Tibial artery (tissue), 4 donors: ENCODE results near the gene DCXR.
"Not testable (repeated sequence)": the region's sequence is repeated elsewhere in the genome, so short reads cannot be mapped to it uniquely, and the experiment has no call there.

Experiments
- DNase-seq, 2 donors: peaks; one replicate each; pipeline ENCODE4 v3.0.0-alpha.2; 2019
- H3K27ac ChIP-seq, 2 donors: fragments of 200-600 bp; sonication (generic) in 1 of 2; 1 replicate in 1 of 2; 2 replicates in 1 of 2; pipeline ENCODE4 v1.5.1; 2018 to 2019; ENCODE audit warnings: mild to moderate bottlenecking in 1 of 2
- H3K27me3 ChIP-seq, 2 donors: fragments of 200-600 bp; sonication (generic) in 1 of 2; one replicate each; pipeline versions ENCODE4 v1.5.1 to v1.6.0; 2016 to 2019
- H3K36me3 ChIP-seq, 3 donors: fragments of 200-600 bp; sonication (generic) in 2 of 3; one replicate each; pipeline ENCODE4 v1.5.1; 2016 to 2019; ENCODE audit warnings: mild to moderate bottlenecking in 2 of 3
- H3K4me1 ChIP-seq, 4 donors: fragments of 200-600 bp; sonication (generic) in 2 of 4; 1 replicate in 3 of 4; 2 replicates in 1 of 4; pipeline ENCODE4 v1.5.1; 2016 to 2019
- H3K4me3 ChIP-seq, 2 donors: fragments of 200-600 bp; sonication (generic) in 1 of 2; 1 replicate in 1 of 2; 2 replicates in 1 of 2; pipeline ENCODE4 v1.5.1; 2018 to 2019; ENCODE audit warnings: mild to moderate bottlenecking in 2 of 2
- H3K9me3 ChIP-seq, 3 donors: fragments of 200-600 bp; sonication (generic) in 1 of 3; one replicate each; pipeline ENCODE4 v1.5.1; 2016 to 2019
- intact Hi-C: fragments of 100-400 bp; cut with DNase I; formaldehyde crosslinking; loops from one replicate; pipeline ENCODE4 v1.15.0; 2023; ENCODE audit warnings: low total_unique reads
- TF ChIP-seq, protein P1 (sequence below), 2 experiments: fragments of 200-600 bp in 1 of 2; fragments of 450-650 bp in 1 of 2; IDR thresholded peaks; one replicate each; pipeline ENCODE4 v1.5.1; 2017 to 2019; ENCODE audit warnings: antibody characterized with exemption in 2 of 2, mild to moderate bottlenecking in 1 of 2, moderate library complexity in 1 of 2

The DCXR gene

GRCh38 chr17:82043507-82043906, 6.0 kb upstream of the DCXR start:
- TF ChIP-seq, protein P1, sequence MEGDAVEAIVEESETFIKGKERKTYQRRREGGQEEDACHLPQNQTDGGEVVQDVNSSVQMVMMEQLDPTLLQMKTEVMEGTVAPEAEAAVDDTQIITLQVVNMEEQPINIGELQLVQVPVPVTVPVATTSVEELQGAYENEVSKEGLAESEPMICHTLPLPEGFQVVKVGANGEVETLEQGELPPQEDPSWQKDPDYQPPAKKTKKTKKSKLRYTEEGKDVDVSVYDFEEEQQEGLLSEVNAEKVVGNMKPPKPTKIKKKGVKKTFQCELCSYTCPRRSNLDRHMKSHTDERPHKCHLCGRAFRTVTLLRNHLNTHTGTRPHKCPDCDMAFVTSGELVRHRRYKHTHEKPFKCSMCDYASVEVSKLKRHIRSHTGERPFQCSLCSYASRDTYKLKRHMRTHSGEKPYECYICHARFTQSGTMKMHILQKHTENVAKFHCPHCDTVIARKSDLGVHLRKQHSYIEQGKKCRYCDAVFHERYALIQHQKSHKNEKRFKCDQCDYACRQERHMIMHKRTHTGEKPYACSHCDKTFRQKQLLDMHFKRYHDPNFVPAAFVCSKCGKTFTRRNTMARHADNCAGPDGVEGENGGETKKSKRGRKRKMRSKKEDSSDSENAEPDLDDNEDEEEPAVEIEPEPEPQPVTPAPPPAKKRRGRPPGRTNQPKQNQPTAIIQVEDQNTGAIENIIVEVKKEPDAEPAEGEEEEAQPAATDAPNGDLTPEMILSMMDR (IDR thresholded peaks at IDR 0.05): no peak
- H3K4me1 ChIP-seq: no peaks in the 10 kb centered on the region
- peaks cover 11 to 20% (median 15%) of the 10 kb centered on the region in 3 donors for H3K36me3 ChIP-seq
- H3K4me3 ChIP-seq: no peak overlapping the region
- no peaks in the 10 kb centered on the region for H3K9me3 ChIP-seq
- intact Hi-C loops: no loop called here
- no peak overlapping the region for H3K27ac ChIP-seq
- no peak for DNase-seq
- H3K27me3 ChIP-seq: no peaks in the 10 kb centered on the region

DNA sequence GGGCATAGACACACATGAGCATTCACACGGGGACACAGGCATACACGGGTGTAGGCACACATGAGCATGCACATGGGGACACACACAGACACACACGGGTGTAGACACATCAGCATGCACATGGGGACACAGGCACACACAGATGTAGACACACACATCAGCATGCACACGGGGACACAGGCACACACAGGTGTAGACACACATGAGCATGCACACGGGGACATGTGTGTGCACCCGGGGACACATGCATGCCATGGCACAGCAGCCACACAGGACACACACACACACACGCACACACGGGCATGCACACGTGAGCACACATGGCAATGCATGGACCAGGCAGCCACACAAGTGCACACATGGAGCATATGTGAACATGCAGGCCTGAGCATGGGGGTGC, 5.2 kb upstream of the DCXR start:
- Histone ChIP-seq H3K36me3 (peaks cover 6 to 11% (median 7%) of the 10 kb centered on the region in 3 donors), H3K27me3 (no peaks in the 10 kb centered on the region), H3K4me1 (peaks cover 0 to 6% (median 2%) of the 10 kb centered on the region in 4 donors), H3K27ac (no peak overlapping the region), H3K4me3 (no peak overlapping the region), H3K9me3 (no peaks in the 10 kb centered on the region)
- DNase-seq: no peak
- TF ChIP-seq, protein P1 (IDR thresholded peaks at IDR 0.05): no peak
- intact Hi-C loops: no loop called here

DNA sequence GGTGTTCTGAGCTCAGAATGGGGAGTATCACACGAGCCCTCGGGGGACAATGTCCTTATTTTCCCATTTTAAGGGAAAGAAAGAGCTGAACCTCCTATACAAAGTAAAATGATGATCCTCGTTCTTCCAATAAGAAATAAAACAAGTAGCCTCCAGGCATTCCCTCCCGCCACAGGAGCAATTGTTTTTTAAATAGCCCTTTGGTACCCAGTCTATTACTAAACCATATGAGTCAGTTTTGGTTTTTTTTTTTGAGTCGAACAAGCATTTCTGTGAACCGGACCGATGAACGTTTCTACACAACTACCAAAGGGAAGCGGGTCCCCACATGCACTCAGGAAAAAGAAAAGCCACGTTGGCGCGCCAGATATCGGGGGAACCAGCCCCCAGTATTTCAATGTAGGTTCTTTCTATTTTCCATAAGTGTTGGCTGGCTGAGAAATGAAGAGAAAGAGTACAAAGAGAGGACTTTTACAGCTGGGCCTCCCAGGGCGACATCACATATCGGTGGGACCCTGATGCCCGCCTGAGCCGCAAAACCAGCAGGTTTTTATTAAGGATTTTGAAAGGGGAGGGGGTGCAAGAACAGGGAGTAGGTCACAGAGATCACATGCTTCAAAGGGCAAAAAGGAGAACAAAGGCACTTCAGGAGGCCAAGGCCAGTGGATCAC, 3.8 kb upstream of the DCXR start:
- Histone ChIP-seq H3K4me1 (peaks cover 0 to 13% (median 10%) of the 10 kb centered on the region in 4 donors), H3K36me3 (no peaks in the 10 kb centered on the region), H3K4me3 (no peak overlapping the region), H3K27ac (no peak overlapping the region), H3K9me3 (no peaks in the 10 kb centered on the region), H3K27me3 (no peaks in the 10 kb centered on the region)
- intact Hi-C loops: no loop called here
- DNase-seq: no peak
- TF ChIP-seq, protein P1 (IDR thresholded peaks at IDR 0.05): no peak

DNA sequence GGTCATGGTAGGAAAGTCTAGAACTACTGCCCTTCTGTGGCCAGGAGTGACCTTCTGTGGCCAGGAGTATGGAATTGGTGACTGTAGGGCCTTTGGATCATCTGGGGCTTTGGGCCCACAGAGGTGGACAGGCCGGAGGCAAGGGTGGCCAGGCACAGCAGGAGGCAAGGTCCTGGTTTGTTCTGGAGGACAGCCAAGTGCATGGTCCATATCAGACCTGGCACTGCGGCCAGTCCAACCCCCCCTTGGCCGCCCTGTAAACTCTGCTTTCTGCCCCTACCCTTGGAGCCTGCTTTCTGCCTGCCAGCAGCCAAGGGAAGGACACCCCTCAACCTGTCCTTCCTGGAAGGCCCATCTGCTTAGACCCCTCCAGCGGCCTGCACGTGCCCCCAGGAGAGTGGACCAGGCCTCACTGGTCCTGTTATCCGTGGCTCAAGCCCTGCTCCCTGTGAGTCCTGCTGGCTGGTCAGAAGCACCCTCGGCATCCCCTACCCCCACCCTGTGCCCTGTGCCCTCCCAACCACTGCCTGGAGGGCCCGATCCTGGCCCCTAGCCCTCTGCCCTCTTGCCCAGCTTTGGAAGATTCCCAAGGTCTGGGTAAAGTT, 2.3 kb upstream of the DCXR start:
- Histone ChIP-seq H3K36me3 (peaks cover 0 to 13% (median 8%) of the 10 kb centered on the region in 3 donors), H3K9me3 (no peaks in the 10 kb centered on the region), H3K27me3 (no peaks in the 10 kb centered on the region), H3K4me3 (no peak overlapping the region), H3K4me1 (peaks cover 0 to 22% (median 16%) of the 10 kb centered on the region in 4 donors), H3K27ac (no peak overlapping the region)
- TF ChIP-seq, protein P1 (IDR thresholded peaks at IDR 0.05): no peak
- intact Hi-C loops: loop anchor here (5.0 kb wide), 1 partner anchor 58 kb away; the partner anchor contains the start of gene FASN
- no peak for DNase-seq

- H3K9me3 ChIP-seq, H3K27me3 ChIP-seq, H3K4me3 ChIP-seq, H3K27ac ChIP-seq, DNase-seq: not testable (repeated sequence)
- intact Hi-C loops: loop anchor here (5.0 kb wide), 1 partner anchor 58 kb away; the partner anchor contains the start of gene FASN
- peaks cover 0 to 22% (median 16%) of the 10 kb centered on the region in 4 donors for H3K4me1 ChIP-seq
- H3K36me3 ChIP-seq: peaks cover 0 to 13% (median 8%) of the 10 kb centered on the region in 3 donors
Observed at GRCh38 chr17:82038796-82039409, 1.4 kb upstream of the DCXR start.

DNA sequence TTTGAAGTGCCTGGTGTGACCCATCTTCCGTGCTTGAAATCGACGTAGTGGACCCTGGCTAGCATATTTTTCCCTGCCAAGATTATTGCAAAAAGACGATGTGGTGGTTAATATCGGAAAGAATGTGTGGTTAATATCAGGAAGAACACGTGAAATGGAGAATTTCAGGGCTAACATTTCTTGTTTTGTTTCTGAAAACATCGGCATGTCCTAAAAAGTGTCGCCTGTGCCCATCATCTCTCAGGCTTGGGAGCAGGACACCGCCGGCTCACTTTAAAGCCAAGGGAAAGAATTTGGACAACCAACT, 345 bp upstream of the DCXR start:
- peaks cover 0 to 9% of the 10 kb centered on the region in 2 donors for H3K27me3 ChIP-seq
- H3K36me3 ChIP-seq: peaks cover 0 to 13% (median 8%) of the 10 kb centered on the region in 3 donors
- peaks cover 0 to 22% (median 16%) of the 10 kb centered on the region in 4 donors for H3K4me1 ChIP-seq
- DNase-seq: no peak
- H3K4me3 ChIP-seq: peak overlapping the region; percentile 64 to 97
- no peaks in the 10 kb centered on the region for H3K9me3 ChIP-seq
- peak overlapping the region; percentile 96 to 99 for H3K27ac ChIP-seq
- intact Hi-C loops: loop anchor here (5.0 kb wide), 1 partner anchor 59 kb away; the partner anchor contains the start of gene FASN
- TF ChIP-seq, protein P1 (IDR thresholded peaks at IDR 0.05): no peak
